HepG2 (cell line): Measurements from ENCODE around the gene LRRC17. TPM values are rescaled to one million over a fixed set of nuclear protein-coding genes. Genes with fewer than 3 reads are reported as not detected.

ENCODE experiments used
- ATAC-seq: fragments of 200-7000 bp; cut with Tn5 transposase; 3 replicates; pipeline ENCODE4 v1.9.1; 2020; ENCODE audit warnings: mild to moderate bottlenecking, moderate library complexity
- BruUV-seq: library from RNA; stranded (reverse); fragments of 400-500 nt; replicated peaks from 2 replicates; lab custom pipeline; 2021; lab: Mats Ljungman, UMichigan
- CTCF ChIA-PET: fragments of 300-600 bp; formaldehyde crosslinking; extraction: SDS; loops from one replicate; lab custom pipeline; 2021; ENCODE audit warnings: low total read pairs, inconsistent platforms, low intra/inter-chr PET ratio; lab: Yijun Ruan, JAX
- POLR2A ChIA-PET: fragments of 350-600 bp; sonication (Branson Sonifier 250); formaldehyde crosslinking; loops from one replicate; lab custom pipeline; 2020; ENCODE audit warnings: antibody characterized with exemption, inconsistent platforms; lab: Yijun Ruan, JAX
- DNase-seq: peaks from one replicate; pipeline ENCODE4 v3.0.0-alpha.2; 2015; ENCODE audit warnings: low spot score
- FAIRE-seq: peaks from 3 replicates; lab custom pipeline; 2011; peaks lifted over from hg19 to GRCh38; lab: Jason Lieb, UNC
- H2AFZ ChIP-seq: one replicate; pipeline ENCODE4 v1.6.1; 2011; ENCODE audit warnings: low read length, inconsistent platforms
- H3K27ac ChIP-seq: fragments of 300-600 bp; 3 replicates; pipeline ENCODE4 v1.8.0; 2011; ENCODE audit warnings: mixed run types, mild to moderate bottlenecking, mixed read lengths, low read length, inconsistent platforms; ENCODE audit not compliant: insufficient read depth; ENCODE audit errors: extremely low read length
- H3K27me3 ChIP-seq, 2 experiments: fragments of 200-600 bp in 1 of 2; 2 replicates in 1 of 2; 3 replicates in 1 of 2; pipeline versions ENCODE4 v1.6.0 to v1.8.0; 2011; ENCODE audit warnings: low read length in 2 of 2, mild to moderate bottlenecking in 2 of 2, moderate library complexity in 2 of 2, inconsistent platforms in 1 of 2; ENCODE audit not compliant: insufficient read depth in 2 of 2, control insufficient read depth in 1 of 2
- H3K36me3 ChIP-seq, 2 experiments: fragments of 200-600 bp in 1 of 2; replicated peaks in 1 of 2; 2 replicates in 1 of 2; 3 replicates in 1 of 2; pipeline versions ENCODE4 v1.5.1 to v1.8.0; 2011; ENCODE audit warnings: low read length in 2 of 2, inconsistent platforms in 1 of 2; ENCODE audit not compliant: insufficient read depth in 2 of 2, control insufficient read depth in 1 of 2
- H3K4me1 ChIP-seq: 2 replicates; pipeline ENCODE4 v1.5.1; 2012; ENCODE audit warnings: low read length, inconsistent platforms; ENCODE audit not compliant: insufficient read depth
- H3K4me2 ChIP-seq: 2 replicates; pipeline ENCODE4 v1.6.0; 2011; ENCODE audit warnings: low read depth, low read length, inconsistent platforms
- H3K4me3 ChIP-seq, 3 experiments: fragments of 200-600 bp in 1 of 3; sonication (generic), shearing (Covaris generic) in 1 of 3; replicated peaks in 1 of 3; 2 replicates each; pipeline ENCODE4 v1.5.1; 2011 to 2016; ENCODE audit warnings: low read length in 3 of 3, inconsistent platforms in 2 of 3, low read depth in 2 of 3, mild to moderate bottlenecking in 2 of 3, control low read depth in 1 of 3, mixed read lengths in 1 of 3; ENCODE audit not compliant: insufficient read depth in 1 of 3
- H3K79me2 ChIP-seq: one replicate; pipeline ENCODE4 v1.6.1; 2011; ENCODE audit warnings: low read length, inconsistent platforms; ENCODE audit not compliant: insufficient read depth
- H3K9ac ChIP-seq: 2 replicates; pipeline ENCODE4 v1.6.0; 2011; ENCODE audit warnings: mild to moderate bottlenecking, low read depth, low read length, inconsistent platforms; ENCODE audit not compliant: insufficient read depth
- H3K9me3 ChIP-seq: 2 replicates; pipeline ENCODE4 v1.5.1; 2012; ENCODE audit warnings: mild to moderate bottlenecking, low read length
- H4K20me1 ChIP-seq: 2 replicates; pipeline ENCODE4 v1.6.0; 2011; ENCODE audit warnings: inconsistent platforms, mild to moderate bottlenecking, low read length, moderate library complexity; ENCODE audit not compliant: insufficient read depth
- BRD4 ChIP-seq: sonication (generic); formaldehyde crosslinking; IDR thresholded peaks from 2 replicates; pipeline ENCODE4 v1.4.0; 2020; ENCODE audit warnings: missing genetic modification reagents
- CSRNP1 ChIP-seq: sonication (generic); formaldehyde crosslinking; IDR thresholded peaks from 2 replicates; pipeline ENCODE4 v1.8.1; 2023; ENCODE audit warnings: mild to moderate bottlenecking, missing genetic modification reagents
- ELF1 ChIP-seq: sonication (generic); formaldehyde crosslinking; IDR thresholded peaks from 2 replicates; pipeline ENCODE4 v1.4.0; 2020; ENCODE audit warnings: missing genetic modification reagents
- IKZF5 ChIP-seq: IDR thresholded peaks from 2 replicates; pipeline ENCODE4 v1.6.1; 2018; ENCODE audit warnings: missing genetic modification reagents, mild to moderate bottlenecking, missing compliant biosample characterization
- MEIS2 ChIP-seq: sonication (generic); formaldehyde crosslinking; IDR thresholded peaks from 2 replicates; pipeline ENCODE4 v1.9.0; 2021; ENCODE audit warnings: mild to moderate bottlenecking, missing genetic modification reagents
- SRF ChIP-seq: IDR thresholded peaks from 2 replicates; pipeline ENCODE4 v1.6.1; 2011; ENCODE audit warnings: mild to moderate bottlenecking, low read depth, low read length, moderate library complexity
- STAT6 ChIP-seq: sonication (generic); formaldehyde crosslinking; IDR thresholded peaks from 2 replicates; pipeline ENCODE4 v1.4.0; 2020; ENCODE audit warnings: missing genetic modification reagents, mild to moderate bottlenecking, borderline replicate concordance
- ZFP36L1 ChIP-seq: sonication (generic); formaldehyde crosslinking; IDR thresholded peaks from 2 replicates; pipeline ENCODE4 v1.8.0; 2022; ENCODE audit warnings: mild to moderate bottlenecking, missing genetic modification reagents, moderate library complexity
- ZFY ChIP-seq: sonication (generic); formaldehyde crosslinking; IDR thresholded peaks from 2 replicates; pipeline ENCODE4 v1.4.0; 2020; ENCODE audit warnings: missing genetic modification reagents
- ZNF564 ChIP-seq: sonication (generic); formaldehyde crosslinking; IDR thresholded peaks from 2 replicates; pipeline ENCODE4 v1.8.1; 2023; ENCODE audit warnings: mild to moderate bottlenecking, missing genetic modification reagents
- ZNF7 ChIP-seq: IDR thresholded peaks from 2 replicates; pipeline ENCODE4 v1.6.1; 2016; ENCODE audit warnings: missing biosample characterization, missing genetic modification reagents
- ZNF784 ChIP-seq: sonication (generic); formaldehyde crosslinking; IDR thresholded peaks from 2 replicates; pipeline ENCODE4 v1.5.1; 2020; ENCODE audit warnings: missing genetic modification reagents, mild to moderate bottlenecking, borderline replicate concordance
- ZNF792 ChIP-seq: IDR thresholded peaks from 2 replicates; pipeline ENCODE4 v1.6.1; 2016
- WGBS: methylation state at CpG from one replicate; pipeline ENCODE4 v1.1.6; 2017; ENCODE audit warnings: low lambda C conversion rate; 5-methylcytosine and 5-hydroxymethylcytosine counted together
- in situ Hi-C: cut with HindIII; loops from 2 replicates; pipeline ENCODE4 v1.10.0; 2017; ENCODE audit warnings: low pct_unique_long_range_greater_than_20kb; ENCODE audit not compliant: extremely low pct_ligation_motif_present
- intact Hi-C: fragments of 100-400 bp; cut with micrococcal nuclease; formaldehyde crosslinking; loops from one replicate; pipeline ENCODE4 v1.10.0; 2022; ENCODE audit not compliant: unreplicated experiment
- polyA plus RNA-seq, 8 experiments: library from polyadenylated mRNA; depleted of rRNA in 3 of 8; stranded (reverse) in 7 of 8; unstranded in 1 of 8; fragments of >200 nt; fragmentation: Illumina TruSeq in 4 of 8; extraction: Trizol in 4 of 8; gene quantifications; 2 replicates each; pipeline versions ENCODE4 v1.2.1 to v1.2.3, GENCODE V29; 2011 to 2016; ENCODE audit warnings: low read depth in 4 of 8, missing spikeins in 1 of 8, mixed read lengths in 1 of 8; ENCODE audit not compliant: insufficient read depth in 1 of 8
- total RNA-seq, 5 experiments: library from RNA; depleted of rRNA; stranded (reverse); fragments of >200 nt; fragmentation: Illumina TruSeq; extraction: Trizol; gene quantifications; 2 replicates each; pipeline ENCODE4 v1.2.3, GENCODE V29; 2016; ENCODE audit warnings: low read depth in 1 of 5

Gene LRRC17
- total and polyA plus RNA-seq, 2 of the 13 experiments (the other 11 are each of a cell fraction or from before 2014, with no cell fraction given) = 0.20 to 0.66 TPM

GRCh38 chr7:102983602-102984001, 70.8 kb downstream of the LRRC17 start:
- ChIA-PET CTCF (no interaction called here), POLR2A (no interaction called here)
- intact Hi-C loops (no loop called here), in situ Hi-C loops (no loop called here)
- no peak overlapping the region for H3K4me2 ChIP-seq
- H3K4me3 ChIP-seq = no peak overlapping the region
- H3K36me3 ChIP-seq = no peaks in the 10 kb centered on the region
- peaks cover under 1% of the 10 kb centered on the region; the same call in 1 of the 2 replicates for H3K4me1 ChIP-seq
- BruUV-seq = no TSS peak
- H3K27me3 ChIP-seq = no peaks in the 10 kb centered on the region; a peak in 1 of 5 replicates
- H3K9me3 ChIP-seq = no peaks in the 10 kb centered on the region
- WGBS = 59% methylated on average over 7 of the region's 7 CpGs
- no peak overlapping the region for H2AFZ ChIP-seq
- no peak overlapping the region for H3K9ac ChIP-seq
- DNase-seq = no peak
- no peak overlapping the region for H3K27ac ChIP-seq
- TF ChIP-seq ZNF564 (CRISPR knock-in tag) (no peak), ZFY (no peak), ZNF7 (CRISPR knock-in tag) (no peak), SRF (no peak), ZNF784 (CRISPR knock-in tag) (no peak)
- H3K79me2 ChIP-seq = no peaks in the 10 kb centered on the region
- H4K20me1 ChIP-seq = no peaks in the 10 kb centered on the region
- ATAC-seq = no peak
- FAIRE-seq = no peak

- no peaks in the 10 kb centered on the region for H3K9me3 ChIP-seq
- H3K79me2 ChIP-seq = no peaks in the 10 kb centered on the region
- H4K20me1 ChIP-seq = no peaks in the 10 kb centered on the region
- no peak for FAIRE-seq
- no peak overlapping the region for H3K4me2 ChIP-seq
- H3K4me1 ChIP-seq = peaks cover 13% of the 10 kb centered on the region; the same call in 1 of the 2 replicates
- intact Hi-C loops = no loop called here
- no peak for DNase-seq
- no peaks in the 10 kb centered on the region for H3K36me3 ChIP-seq
- H3K27ac ChIP-seq = no peak overlapping the region
- no peak overlapping the region for H3K9ac ChIP-seq
- no peak overlapping the region for H2AFZ ChIP-seq
- no peak overlapping the region for H3K4me3 ChIP-seq
- H3K27me3 ChIP-seq = no peaks in the 10 kb centered on the region
- POLR2A ChIA-PET = no interaction called here
- ATAC-seq = no peak
- no TSS peak for BruUV-seq
- in situ Hi-C loops = no loop called here
- CTCF ChIA-PET = no interaction called here
- TF ChIP-seq CSRNP1 (CRISPR knock-in tag) (no peak), ZNF792 (CRISPR knock-in tag) (no peak), BRD4 (no peak), ZFP36L1 (no peak), ELF1 (CRISPR knock-in tag) (no peak), STAT6 (no peak), MEIS2 (CRISPR knock-in tag) (no peak), IKZF5 (no peak)
Observed at GRCh38 chr7:102985176-102985783, 72.5 kb downstream of the LRRC17 start.
